Measurements from ENCODE around the gene SELENOO. TPM values are rescaled to one million over a fixed set of nuclear protein-coding genes. Genes with fewer than 3 reads are reported as not detected.

The SELENOO gene
- total RNA-seq, 2 experiments from 2014 or later: 34.0 to 44.2 TPM

DNA sequence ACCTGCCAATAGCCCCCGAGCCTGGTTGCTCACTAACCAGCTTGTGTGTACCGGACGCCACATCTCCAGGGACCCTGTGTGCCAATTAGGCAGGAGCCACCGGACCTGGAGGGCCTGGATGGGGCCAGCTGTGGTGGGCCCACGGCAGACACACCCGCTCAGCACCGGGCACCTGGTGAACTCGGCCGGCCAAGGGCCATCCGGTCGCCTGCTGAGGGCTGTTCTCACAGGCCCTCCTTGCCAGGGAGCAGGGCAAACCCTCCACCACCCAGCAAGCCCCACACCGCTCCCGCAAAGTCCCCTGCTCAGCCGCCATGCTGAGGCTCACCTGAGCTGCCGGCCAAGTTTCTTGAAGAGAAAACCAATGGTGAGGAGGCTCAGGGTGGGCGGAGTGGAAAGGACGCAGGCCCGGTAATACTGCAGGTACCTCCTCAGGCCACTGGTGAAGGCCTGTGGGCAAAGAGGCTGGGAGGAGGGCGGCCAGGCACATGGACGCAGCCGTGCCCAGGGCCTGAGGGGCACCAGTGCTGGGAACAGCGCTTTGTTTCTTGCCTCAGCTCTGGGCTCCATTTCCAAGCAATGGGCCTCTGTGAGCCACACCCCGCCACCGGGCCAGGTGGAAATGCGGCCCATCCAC is 26.9 kb downstream of the SELENOO start:
- intact Hi-C loops (cut with micrococcal nuclease; ENCODE audit: unreplicated experiment): no loop called here
- no TSS peak for BruUV-seq (replicated peaks)
- ChIA-PET POLR2A (interaction anchor here (0.6 kb wide), 1 partner anchor 14 kb away, joined by 3 read pairs; no protein-coding TSS in a partner anchor), CTCF (ENCODE audit: unreplicated experiment) (no interaction called here)
- Histone ChIP-seq H3K4me3 (ENCODE audit: low read depth, low read length, poor library complexity, severe bottlenecking) (no peak overlapping the region), H2AFZ (ENCODE audit: low read length) (no peak overlapping the region), H3K36me3 (ENCODE audit: insufficient read depth, low read length) (peaks cover 47% of the 10 kb centered on the region), H3K4me1 (ENCODE audit: insufficient read depth, low read length, poor library complexity, severe bottlenecking) (no peaks in the 10 kb centered on the region), H3K27ac (ENCODE audit: low read depth, low read length, poor library complexity, severe bottlenecking) (no peak overlapping the region), H3K79me2 (ENCODE audit: insufficient read depth, low read depth, low read length) (no peaks in the 10 kb centered on the region), H3K9me3 (ENCODE audit: low read length) (no peaks in the 10 kb centered on the region), H4K20me1 (ENCODE audit: insufficient read depth, low read length) (no peaks in the 10 kb centered on the region), H3K4me2 (ENCODE audit: low read length) (no peak overlapping the region), H3K9me2 (ENCODE audit: insufficient read depth, low read length) (no peaks in the 10 kb centered on the region)
- TF ChIP-seq CTCF (conservative IDR thresholded peaks at IDR 0.05; ENCODE audit: low read length) (no peak), EZH2phosphoT487 (IDR thresholded peaks at IDR 0.05; ENCODE audit: borderline replicate concordance, low read depth, low read length) (no peak)
- DNase-seq (ENCODE audit: low spot score): no peak

DNA sequence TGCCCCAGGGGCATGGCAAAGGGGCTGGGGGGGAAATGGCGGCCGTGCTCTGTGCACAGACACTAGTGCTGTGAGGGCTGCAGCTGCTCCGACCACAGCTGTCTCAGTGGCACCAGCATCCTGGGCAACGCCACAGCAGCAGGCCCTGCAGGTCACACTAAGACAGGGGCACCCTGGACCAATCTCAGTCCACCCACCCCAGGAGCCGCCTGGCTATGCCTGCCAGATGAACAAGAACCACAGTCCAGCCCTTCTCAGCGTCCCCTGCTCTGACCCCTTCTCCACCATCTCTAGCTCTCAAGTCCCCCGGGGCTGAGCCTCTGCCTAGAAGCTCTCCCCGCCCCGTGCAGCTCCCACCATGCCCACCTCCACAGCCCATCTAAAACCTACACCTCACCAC is 27.6 kb downstream of the SELENOO start:
- DNase-seq (ENCODE audit: low spot score): no peak
- Histone ChIP-seq H3K4me3 (ENCODE audit: low read depth, low read length, poor library complexity, severe bottlenecking) (no peak overlapping the region), H3K9me3 (ENCODE audit: low read length) (no peaks in the 10 kb centered on the region), H3K4me1 (ENCODE audit: insufficient read depth, low read length, poor library complexity, severe bottlenecking) (no peaks in the 10 kb centered on the region), H2AFZ (ENCODE audit: low read length) (no peak overlapping the region), H3K79me2 (ENCODE audit: insufficient read depth, low read depth, low read length) (no peaks in the 10 kb centered on the region), H3K4me2 (ENCODE audit: low read length) (no peak overlapping the region), H3K27ac (ENCODE audit: low read depth, low read length, poor library complexity, severe bottlenecking) (no peak overlapping the region), H4K20me1 (ENCODE audit: insufficient read depth, low read length) (no peaks in the 10 kb centered on the region), H3K9me2 (ENCODE audit: insufficient read depth, low read length) (no peaks in the 10 kb centered on the region), H3K36me3 (ENCODE audit: insufficient read depth, low read length) (peaks cover 48% of the 10 kb centered on the region)
- BruUV-seq (replicated peaks): no TSS peak
- intact Hi-C loops (cut with micrococcal nuclease; ENCODE audit: unreplicated experiment): no loop called here
- TF ChIP-seq CTCF (conservative IDR thresholded peaks at IDR 0.05; ENCODE audit: low read length) (no peak), EZH2phosphoT487 (IDR thresholded peaks at IDR 0.05; ENCODE audit: borderline replicate concordance, low read depth, low read length) (no peak)
- ChIA-PET CTCF (ENCODE audit: unreplicated experiment) (no interaction called here), POLR2A (interaction anchor here (0.6 kb wide), 1 partner anchor 13 kb away, joined by 3 read pairs; no protein-coding TSS in a partner anchor)

GRCh38 chr22:50229370-50229769 is 28.6 kb downstream of the SELENOO start:
- Histone ChIP-seq H2AFZ (ENCODE audit: low read length) (no peak overlapping the region), H3K4me2 (ENCODE audit: low read length) (no peak overlapping the region), H3K4me3 (ENCODE audit: low read depth, low read length, poor library complexity, severe bottlenecking) (no peak overlapping the region), H3K9me2 (ENCODE audit: insufficient read depth, low read length) (no peaks in the 10 kb centered on the region), H3K36me3 (ENCODE audit: insufficient read depth, low read length) (peaks cover 42% of the 10 kb centered on the region; the same call in 1 of the 2 replicates), H4K20me1 (ENCODE audit: insufficient read depth, low read length) (no peaks in the 10 kb centered on the region), H3K27ac (ENCODE audit: low read depth, low read length, poor library complexity, severe bottlenecking) (no peak overlapping the region), H3K9me3 (ENCODE audit: low read length) (no peaks in the 10 kb centered on the region), H3K79me2 (ENCODE audit: insufficient read depth, low read depth, low read length) (peaks cover 5% of the 10 kb centered on the region; the same call in 1 of the 2 replicates), H3K4me1 (ENCODE audit: insufficient read depth, low read length, poor library complexity, severe bottlenecking) (no peaks in the 10 kb centered on the region)
- BruUV-seq (replicated peaks): no TSS peak
- ChIA-PET POLR2A (no interaction called here), CTCF (ENCODE audit: unreplicated experiment) (no interaction called here)
- no peak for TF ChIP-seq CTCF (conservative IDR thresholded peaks at IDR 0.05; ENCODE audit: low read length)
- no peak for TF ChIP-seq EZH2phosphoT487 (IDR thresholded peaks at IDR 0.05; ENCODE audit: borderline replicate concordance, low read depth, low read length)
- intact Hi-C loops (cut with micrococcal nuclease; ENCODE audit: unreplicated experiment): no loop called here
- DNase-seq (ENCODE audit: low spot score): no peak

Data from OCI-LY7 (cell line).